HG03439 (cell line): ENCODE results near the gene MYH16.
"Not testable (repeated sequence)": the region's sequence is repeated elsewhere in the genome, so short reads cannot be mapped to it uniquely, and the experiment has no call there.

Source experiments
- ATAC-seq: cut with Tn5 transposase; IDR thresholded peaks from one replicate; pipeline ENCODE4 v1.9.1; 2021; ENCODE audit warnings: mild to moderate bottlenecking, moderate library complexity; ENCODE audit not compliant: unreplicated experiment

Gene MYH16

DNA sequence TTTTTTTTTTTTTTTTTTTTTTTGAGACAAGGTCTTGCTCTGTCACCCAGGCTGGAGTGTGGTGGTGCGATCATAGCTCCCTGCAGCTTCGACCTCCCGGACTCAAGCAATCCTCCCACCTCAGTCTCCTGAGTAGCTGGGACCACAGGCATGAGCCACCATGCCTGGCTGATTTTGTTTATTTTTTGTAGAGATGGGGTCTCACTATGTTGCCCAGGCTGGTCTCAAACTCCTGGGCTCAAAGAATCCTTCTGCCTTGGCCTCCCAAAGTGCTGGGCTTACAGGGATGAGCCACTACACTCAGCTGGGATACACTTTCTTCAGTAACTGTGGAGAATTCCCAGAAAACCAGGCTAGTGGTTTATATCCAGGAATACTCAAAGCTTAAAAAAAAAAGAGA is 78.0 kb downstream of the MYH16 start:
- ATAC-seq, result not testable (repeated sequence)

DNA sequence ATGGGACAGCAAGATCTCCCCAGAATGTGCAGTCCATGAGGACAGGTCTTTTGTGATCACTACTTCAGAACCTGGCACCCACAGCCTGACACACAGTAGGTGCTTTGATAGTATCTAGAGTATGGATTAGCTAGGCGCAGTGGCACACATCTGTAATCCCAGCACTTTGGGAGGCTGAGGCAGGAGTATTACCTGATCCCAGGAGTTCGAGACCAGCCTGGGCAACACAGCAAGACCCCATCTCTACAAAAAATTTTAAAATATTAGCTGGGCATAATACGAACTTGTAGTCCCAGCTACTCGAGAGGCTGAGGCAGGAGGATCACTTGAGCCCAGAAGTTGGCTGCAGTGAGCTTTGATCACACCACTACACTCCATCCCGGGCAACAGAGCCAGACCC is 79.6 kb downstream of the MYH16 start:
- ATAC-seq, result no peak

- ATAC-seq, result no peak
These were observed 82.5 kb downstream of the MYH16 start for GRCh38 chr7:99355098-99355497.

DNA sequence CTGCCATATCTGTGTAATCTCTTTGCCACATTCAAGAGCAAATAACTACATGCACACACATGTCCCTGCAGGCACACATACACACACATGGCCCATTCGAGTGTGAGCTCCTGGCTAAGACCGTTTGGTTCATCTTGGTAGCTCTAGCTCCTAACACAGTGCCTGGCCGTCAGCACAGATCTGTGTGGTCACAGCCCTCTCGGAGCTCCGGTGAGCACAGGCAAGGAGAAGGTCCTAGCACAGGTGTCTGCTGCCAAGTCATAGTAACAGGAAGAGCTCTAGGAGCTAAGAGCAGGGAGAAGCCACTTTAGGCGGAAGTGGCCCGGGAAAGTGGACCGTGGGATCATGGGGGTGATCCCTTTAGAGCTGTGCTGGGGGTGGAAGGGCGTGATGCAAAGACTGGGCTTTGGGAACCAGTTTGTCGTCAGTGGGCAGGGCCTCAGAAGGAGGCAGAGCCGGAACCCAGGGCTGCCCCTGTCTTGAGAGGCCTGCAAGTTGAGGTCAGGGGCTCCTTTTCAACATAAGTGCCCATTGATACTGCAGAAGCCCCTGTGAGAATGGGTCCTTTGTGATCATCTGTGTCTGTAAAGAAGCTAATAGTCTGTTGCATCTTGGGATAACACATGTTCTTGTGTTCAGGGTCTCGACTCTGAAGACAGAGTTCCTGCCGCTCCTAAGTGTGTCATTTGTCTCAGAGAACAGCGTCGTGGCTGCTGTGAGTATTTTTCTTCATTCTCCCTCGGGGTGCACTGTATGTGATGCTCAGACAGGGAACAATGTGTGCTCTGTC is 85.3 kb downstream of the MYH16 start:
- no peak for ATAC-seq

DNA sequence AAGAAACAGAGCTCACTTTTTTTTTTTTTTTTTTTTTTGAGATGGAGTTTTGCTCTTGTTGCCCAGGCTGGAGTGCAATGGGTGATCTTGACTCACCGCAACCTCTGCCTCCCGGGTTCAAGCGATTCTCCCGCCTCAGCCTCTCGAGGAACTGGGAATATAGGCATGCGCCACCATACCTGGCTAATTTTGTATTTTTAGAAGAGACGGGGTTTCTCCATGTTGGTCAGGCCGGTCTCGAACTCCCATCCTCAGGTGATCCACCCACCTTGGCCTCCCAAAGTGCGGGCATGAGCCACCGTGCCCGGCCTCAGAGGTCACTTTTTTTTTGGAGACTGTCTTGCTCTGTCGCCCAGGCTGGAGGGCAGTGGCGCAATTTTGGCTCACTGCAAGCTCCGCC is 85.9 kb downstream of the MYH16 start:
- not testable (repeated sequence) for ATAC-seq

GRCh38 chr7:99359465-99360154 is 87.0 kb downstream of the MYH16 start:
- no peak for ATAC-seq
